AG09309 (cell line): ENCODE measurements around the gene SLC29A4.
A peak's percentile ranks its signal among the peaks of the same experiment; 100 is the strongest.
"Not testable (repeated sequence)": the region's sequence is repeated elsewhere in the genome, so short reads cannot be mapped to it uniquely, and the experiment has no call there.

Source experiments
- DNase-seq: peaks from one replicate; pipeline ENCODE4 v3.0.0-alpha.2; 2010; ENCODE audit warnings: low read depth
- H3K4me3 ChIP-seq: 2 replicates; pipeline ENCODE4 v1.5.1; 2011; ENCODE audit warnings: mild to moderate bottlenecking, low read depth, low read length, moderate library complexity; ENCODE audit not compliant: control insufficient read depth
- CTCF ChIP-seq: IDR thresholded peaks from 2 replicates; pipeline ENCODE4 v1.5.1; 2011; ENCODE audit warnings: mild to moderate bottlenecking, low read depth, low read length, inconsistent platforms; ENCODE audit not compliant: insufficient read depth, control insufficient read depth; ENCODE audit errors: missing control alignments

SLC29A4 gene

GRCh38 chr7:5282543-5283316 lies at the start of gene SLC29A4:
Gene SLC29A4, plus strand, starts transcription at chr7:5282943. Its CDS starts 4,874 bp downstream, at chr7:5287817.
- TF ChIP-seq CTCF = no peak
- no peak for DNase-seq
- peak within 1 kb of the TSS; percentile 14 for H3K4me3 ChIP-seq

GRCh38 chr7:5234852-5235831 lies 47.6 kb upstream of the SLC29A4 start:
- peak; percentile 1 for DNase-seq
- H3K4me3 ChIP-seq = no peak overlapping the region
- no peak for TF ChIP-seq CTCF

- H3K4me3 ChIP-seq = no peak overlapping the region
- no peak for TF ChIP-seq CTCF
- no peak for DNase-seq
Measured at GRCh38 chr7:5237286-5237685, 45.5 kb upstream of the SLC29A4 start.

- no peak overlapping the region for H3K4me3 ChIP-seq
- DNase-seq = no peak
- TF ChIP-seq CTCF = no peak
Measured at GRCh38 chr7:5238500-5238899, 44.2 kb upstream of the SLC29A4 start.

DNA sequence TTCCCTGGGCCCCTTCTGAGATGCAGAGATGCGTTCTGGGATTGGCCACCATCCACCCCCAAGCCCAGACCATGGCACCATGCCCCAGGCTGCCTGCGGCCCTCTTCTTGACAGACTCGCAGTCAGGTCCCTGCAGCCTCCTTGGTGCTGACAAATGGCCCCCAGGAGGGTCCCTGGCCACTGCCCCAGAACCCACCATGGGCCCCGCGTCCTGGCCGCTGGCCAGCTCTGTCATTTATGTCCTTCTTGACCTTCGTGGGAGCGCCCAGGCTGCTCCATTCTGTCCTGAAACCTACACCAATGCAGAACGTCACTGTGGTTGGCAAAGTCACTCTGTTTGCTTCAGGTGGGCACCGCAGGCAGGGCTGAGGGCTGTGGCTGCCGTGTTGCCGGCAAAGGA lies 39.5 kb upstream of the SLC29A4 start:
- DNase-seq = no peak
- TF ChIP-seq CTCF = no peak
- H3K4me3 ChIP-seq = no peak overlapping the region

- no peak overlapping the region for H3K4me3 ChIP-seq
- no peak for DNase-seq
- no peak for TF ChIP-seq CTCF
Measured at GRCh38 chr7:5248201-5248885, 34.4 kb upstream of the SLC29A4 start.

DNA sequence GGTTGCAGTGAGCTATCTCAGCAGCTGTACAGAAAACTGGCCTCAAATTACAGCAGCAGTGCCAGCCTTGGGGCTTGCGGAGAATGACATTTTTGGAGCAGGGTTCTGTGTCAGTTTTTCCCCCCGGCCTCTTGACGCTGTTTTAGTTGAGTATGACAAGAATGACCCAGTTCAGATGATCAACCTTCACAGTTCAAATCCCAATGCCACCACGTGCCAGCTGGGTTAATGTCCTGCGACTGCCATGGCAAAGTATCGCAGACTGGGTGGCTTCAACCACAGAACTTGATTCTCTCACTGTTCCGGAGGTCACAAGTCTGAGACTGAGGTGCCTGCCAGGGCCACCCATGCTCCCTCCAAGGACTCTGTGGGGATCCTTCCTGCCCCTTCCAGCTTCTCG lies 32.0 kb upstream of the SLC29A4 start:
- not testable (repeated sequence) for DNase-seq, H3K4me3 ChIP-seq

DNA sequence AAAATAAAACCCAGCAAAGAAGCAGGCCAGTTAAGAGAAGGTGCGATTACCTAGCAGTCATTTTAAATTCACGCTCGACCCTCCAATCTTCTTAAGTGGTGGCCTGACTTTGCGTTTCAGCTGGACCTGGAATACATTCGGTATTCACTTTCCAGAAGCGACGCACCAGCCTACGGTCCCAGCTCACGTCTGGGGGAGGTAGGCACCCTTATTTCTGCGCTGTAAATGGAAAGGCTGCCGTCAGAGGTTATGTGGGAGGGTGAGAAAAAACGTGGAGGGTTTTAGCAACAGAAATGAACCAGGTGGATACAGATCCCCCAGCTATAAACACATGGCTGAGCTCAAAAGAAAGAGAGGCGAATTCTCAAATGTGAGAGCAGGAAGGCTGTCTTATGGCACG lies 29.2 kb upstream of the SLC29A4 start:
- H3K4me3 ChIP-seq, DNase-seq: not testable (repeated sequence)

GRCh38 chr7:5254371-5254770 lies 28.4 kb upstream of the SLC29A4 start:
- not testable (repeated sequence) for H3K4me3 ChIP-seq, DNase-seq
